Hematopoietic multipotent progenitor cell treated with erythropoietin and hydrocortisone succinate and interleukin-3 and kit ligand, for 4 days (in vitro differentiated cells): ENCODE measurements around the gene TMTC2.
A peak's percentile ranks its signal among the peaks of the same experiment; 100 is the strongest.
"Not testable (repeated sequence)": the region's sequence is repeated elsewhere in the genome, so short reads cannot be mapped to it uniquely, and the experiment has no call there.

Experiments used
- DNase-seq: peaks from one replicate; pipeline ENCODE4 v3.0.0-alpha.2; 2015

TMTC2 gene

GRCh38 chr12:82800185-82800584 lies 113.5 kb downstream of the TMTC2 start:
- no peak for DNase-seq

DNA sequence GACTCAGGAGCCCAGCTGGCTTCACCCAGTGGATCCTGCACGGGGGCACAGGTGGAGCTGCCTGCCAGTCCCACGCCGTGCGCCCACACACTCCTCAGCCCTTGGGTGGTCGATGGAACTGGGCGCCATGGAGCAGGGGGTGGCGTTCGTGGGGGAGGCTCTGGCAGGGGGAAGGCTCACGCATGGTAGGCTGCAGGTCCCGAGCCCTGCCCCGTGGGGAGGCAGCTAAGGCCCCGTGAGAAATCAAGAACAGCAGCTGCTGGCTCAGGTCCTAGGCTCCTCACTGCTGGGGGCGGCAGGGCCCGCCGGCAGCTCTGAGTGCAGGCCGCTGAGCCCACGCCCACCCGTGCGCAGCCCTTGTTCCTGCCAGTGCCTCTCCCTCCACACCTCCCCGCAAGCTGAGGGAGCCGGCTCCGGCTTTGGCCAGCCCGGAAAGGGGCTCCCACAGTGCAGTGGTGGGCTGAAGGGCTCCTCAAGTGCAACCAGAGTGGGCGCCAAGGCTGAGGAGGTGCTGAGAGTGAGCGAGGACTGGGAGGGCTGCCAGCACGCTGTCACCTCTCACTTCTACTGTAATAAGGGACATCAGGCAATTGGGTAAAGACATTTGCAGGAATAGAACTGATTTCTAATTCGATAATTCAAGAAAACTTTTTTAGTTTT lies 115.4 kb downstream of the TMTC2 start:
- no peak for DNase-seq

DNA sequence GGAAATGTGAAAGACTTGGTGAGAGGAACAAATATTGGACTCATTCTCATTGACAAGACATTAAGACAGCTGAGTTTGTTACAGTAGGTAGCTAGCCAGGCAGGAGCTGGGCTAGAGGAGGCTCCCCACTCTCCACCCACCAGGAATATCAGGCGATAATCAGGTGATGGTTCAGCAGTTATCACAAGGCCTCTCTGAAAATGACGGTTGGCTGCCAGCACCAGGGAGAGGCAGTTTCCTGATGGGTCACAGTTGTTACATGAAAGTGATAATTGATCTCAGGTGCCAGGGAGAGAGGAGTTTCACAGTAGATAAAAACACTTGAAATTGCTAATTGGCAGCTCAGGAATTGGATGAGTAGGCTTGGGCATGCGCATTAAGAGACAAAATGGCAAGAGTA lies 116.5 kb downstream of the TMTC2 start:
- no peak for DNase-seq

DNA sequence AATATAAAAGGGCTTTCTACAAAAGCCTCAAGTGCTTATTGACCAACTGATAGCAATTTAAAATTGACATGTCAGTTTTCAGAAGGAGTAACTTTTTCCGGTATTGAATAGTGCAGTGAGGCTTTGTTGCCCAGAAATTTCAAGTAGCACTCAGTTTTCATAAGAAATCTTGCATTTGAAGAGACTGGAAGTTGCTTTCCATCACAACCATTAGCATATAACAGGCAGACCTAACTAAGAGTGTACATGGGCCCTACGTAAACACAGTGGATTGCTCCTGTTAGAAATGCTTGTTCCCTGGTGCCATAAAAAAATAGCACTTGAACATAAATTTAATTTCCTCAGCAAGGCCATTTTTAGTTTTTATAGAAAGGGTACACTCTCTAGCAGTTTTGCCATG lies 117.9 kb downstream of the TMTC2 start:
- DNase-seq, result no peak

DNA sequence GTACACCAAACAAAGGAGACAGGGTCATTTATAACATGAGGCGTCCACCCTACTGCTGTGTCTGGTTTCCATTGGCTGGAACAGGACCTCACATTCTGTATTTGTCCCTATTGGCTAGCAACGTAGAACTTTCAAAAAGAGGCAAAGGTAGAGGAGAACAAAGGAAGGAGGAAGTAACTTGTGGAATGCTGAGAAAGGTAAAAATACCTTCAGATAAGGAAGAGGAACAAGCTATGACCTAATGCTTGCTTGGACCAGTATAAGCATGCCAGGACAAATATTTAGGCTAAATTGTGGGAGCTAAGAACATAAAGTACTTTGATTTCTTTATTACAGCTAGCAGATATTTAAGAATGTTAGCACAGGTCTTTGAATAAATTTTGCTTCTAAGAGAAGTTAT lies 118.3 kb downstream of the TMTC2 start:
- not testable (repeated sequence) for DNase-seq

- no peak for DNase-seq
Observed at GRCh38 chr12:82805812-82806497, 119.2 kb downstream of the TMTC2 start.

DNA sequence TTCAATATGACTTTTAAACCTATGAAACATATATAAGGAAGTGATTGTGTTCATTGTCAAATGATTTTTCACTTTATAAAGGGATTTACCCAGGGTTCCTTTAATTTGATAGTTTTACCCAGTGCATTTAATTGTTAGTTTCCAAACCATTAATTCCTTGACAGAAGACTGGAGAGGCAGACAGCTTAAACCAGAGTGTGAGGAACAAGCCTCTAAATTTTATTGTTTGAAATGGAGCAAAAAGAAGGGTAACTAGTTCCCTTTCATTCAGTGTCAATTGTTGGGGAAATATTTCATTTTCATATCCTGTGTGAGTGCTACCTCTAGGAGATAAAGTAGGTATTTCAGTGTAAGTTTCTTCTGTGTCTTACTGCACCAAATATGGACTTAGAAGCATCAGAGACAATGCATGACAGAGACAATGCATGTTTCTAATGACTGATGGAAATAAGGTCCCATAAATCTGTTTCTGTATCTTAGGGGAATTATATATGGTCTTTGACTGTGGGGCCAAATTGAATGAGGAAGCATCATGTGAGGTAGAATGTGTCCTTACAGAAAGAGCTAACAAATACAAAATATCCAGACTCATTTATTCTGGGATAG lies 120.5 kb downstream of the TMTC2 start:
- DNase-seq, result no peak

GRCh38 chr12:82810568-82810967 lies 123.9 kb downstream of the TMTC2 start:
- no peak for DNase-seq

- no peak for DNase-seq
Observed at GRCh38 chr12:82817368-82817767, 130.7 kb downstream of the TMTC2 start.

DNA sequence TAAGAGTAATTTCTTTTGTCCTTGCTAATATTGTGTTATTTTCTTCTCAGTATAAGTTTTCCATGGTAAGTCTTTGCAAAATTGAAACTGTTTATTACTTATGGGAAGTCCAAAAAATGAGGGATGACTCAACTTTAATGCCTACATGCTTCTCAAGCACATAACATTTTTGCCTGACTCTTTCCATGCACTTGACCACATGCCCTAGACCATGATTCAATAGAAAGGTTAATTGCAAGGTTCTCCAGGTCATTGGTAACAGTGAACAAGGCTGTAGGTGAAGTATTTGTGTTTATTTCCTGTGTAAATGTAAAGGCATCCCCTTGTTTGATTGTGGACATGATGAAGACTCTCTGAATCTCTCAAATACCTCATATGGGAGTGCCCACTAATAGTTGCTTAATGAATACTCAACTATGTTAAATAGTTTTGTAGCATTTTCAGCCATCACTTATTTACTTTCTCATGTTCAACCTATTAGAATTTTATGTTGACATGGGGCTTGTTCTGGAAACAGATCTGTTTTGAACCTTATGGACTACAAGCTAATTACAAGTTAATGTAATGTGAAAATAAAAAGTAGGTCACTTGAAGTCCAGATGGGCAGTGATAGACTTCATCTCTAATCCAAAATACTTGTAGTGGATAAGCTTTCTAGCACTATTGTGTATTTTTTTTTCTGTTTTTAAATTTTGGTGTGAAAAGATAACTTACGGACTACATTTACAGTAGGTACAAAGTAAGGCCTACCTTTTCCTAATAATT lies 131.7 kb downstream of the TMTC2 start:
- DNase-seq, result no peak

GRCh38 chr12:82826505-82826904 lies 139.8 kb downstream of the TMTC2 start:
- DNase-seq, result no peak

DNA sequence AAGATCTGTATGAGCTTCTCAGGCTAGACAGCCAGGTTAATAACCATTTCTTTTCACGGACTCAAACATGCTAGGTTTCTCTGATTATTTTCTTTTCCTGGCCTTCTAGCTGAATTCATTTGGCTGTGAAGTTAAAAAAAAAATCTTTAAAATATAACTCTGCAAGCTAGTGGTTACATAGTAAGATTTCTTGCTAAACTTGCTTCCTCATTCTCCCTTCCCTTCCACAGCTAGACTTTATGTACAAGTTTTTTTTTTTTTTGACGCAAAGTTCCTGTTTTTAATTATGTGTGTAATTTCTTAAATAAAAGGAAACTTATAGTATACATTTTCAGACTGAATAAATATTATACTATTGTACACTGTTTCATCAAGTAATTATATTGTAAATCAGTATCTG lies 145.4 kb downstream of the TMTC2 start:
- peak; percentile 76 for DNase-seq

GRCh38 chr12:82832981-82833380 lies 146.3 kb downstream of the TMTC2 start:
- no peak for DNase-seq

DNA sequence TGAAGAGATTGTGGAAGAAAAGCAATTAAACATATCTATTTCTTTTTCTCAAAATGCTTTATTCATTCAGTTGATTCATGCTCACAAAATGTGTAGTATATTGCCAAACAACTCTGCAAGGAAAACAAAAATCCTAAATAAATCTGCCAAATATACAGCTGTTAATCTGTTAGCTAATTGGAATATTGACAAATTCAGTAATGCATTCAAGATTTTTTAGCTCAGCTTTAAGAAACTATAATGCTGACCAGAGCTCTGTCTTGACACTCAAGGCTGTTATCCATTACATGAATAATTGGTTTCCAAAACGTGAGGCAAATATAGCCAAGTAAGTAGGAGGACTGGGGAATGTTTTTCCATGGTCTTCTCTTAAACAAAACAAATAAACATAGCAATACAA lies 146.8 kb downstream of the TMTC2 start:
- no peak for DNase-seq

DNA sequence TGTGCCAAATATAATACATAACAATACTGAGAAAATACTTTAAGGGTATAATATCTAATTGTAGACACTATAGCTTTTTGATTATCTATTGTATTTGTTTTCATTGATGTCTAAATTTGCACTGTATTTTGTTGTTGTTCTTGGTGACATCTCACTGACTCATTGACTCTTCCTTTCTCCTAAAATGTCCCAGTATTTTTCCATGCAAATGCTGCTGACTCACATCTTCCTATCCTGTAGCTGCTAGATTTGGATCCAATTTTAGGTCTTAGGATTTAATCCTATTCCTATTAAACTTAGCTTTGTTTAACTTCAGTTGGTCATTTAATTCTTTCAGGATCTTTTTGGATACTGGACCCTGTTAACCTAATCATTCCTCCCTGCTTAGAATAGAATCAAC lies 148.5 kb downstream of the TMTC2 start:
- no peak for DNase-seq

DNA sequence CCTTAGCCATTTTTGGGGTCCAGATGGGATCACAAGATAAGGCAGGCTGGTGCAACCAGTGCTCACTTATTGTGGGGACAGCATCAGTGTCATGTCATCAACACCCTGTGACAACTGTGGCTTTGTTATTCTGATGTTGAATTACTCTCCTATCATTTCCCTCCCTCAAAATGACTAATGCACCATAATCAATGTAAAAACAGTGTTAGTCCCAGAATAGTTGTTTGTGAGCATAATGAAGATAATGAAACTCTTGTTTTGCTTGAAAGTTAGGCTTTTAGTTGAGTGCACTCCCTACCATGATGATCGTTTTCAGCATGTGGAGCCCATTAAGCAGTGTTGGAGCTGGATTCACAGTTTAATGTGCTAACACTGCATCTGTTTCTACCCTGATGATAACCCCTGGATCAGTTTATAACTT lies 151.4 kb downstream of the TMTC2 start:
- no peak for DNase-seq

GRCh38 chr12:82838827-82839226 lies 152.1 kb downstream of the TMTC2 start:
- no peak for DNase-seq

DNA sequence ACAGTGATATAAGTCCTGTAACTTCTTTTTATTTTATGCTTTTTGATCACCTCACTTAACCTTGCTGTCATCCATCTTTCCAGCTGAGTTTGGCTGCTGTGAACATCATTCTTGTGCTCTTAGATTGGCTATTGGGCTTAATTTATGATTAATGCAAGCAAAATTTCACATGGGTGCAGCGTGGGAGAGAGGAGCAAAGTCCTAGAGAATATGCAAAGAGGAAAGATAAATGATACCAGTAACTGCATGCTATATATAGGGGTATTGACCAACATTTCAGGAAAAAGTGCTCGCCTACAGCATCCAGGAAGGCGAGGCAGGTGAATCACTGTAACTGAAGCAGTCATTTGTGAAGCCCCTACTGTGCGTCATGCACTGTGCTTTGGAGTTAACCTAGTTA lies 153.1 kb downstream of the TMTC2 start:
- no peak for DNase-seq

- no peak for DNase-seq
Observed at GRCh38 chr12:82841487-82841904, 154.8 kb downstream of the TMTC2 start.

GRCh38 chr12:82842480-82842879 lies 155.8 kb downstream of the TMTC2 start:
- DNase-seq, result no peak

- peak; percentile 25 for DNase-seq
Observed at GRCh38 chr12:82845076-82845475, 158.4 kb downstream of the TMTC2 start.

- DNase-seq, result no peak
Observed at GRCh38 chr12:82848845-82849244, 162.1 kb downstream of the TMTC2 start.

GRCh38 chr12:82852529-82852928 lies 165.8 kb downstream of the TMTC2 start:
- no peak for DNase-seq

- DNase-seq, result no peak
Observed at GRCh38 chr12:82855872-82856271, 169.2 kb downstream of the TMTC2 start.
